Thyroid gland (tissue), 4 donors: Measurements from ENCODE around the gene PTK7. TPM values are rescaled to one million over a fixed set of nuclear protein-coding genes. Genes with fewer than 3 reads are reported as not detected.

ENCODE experiments used
- DNase-seq, 2 donors: peaks; one replicate each; pipeline ENCODE4 v3.0.0-alpha.2; 2019
- H3K27ac ChIP-seq, 3 donors: fragments of 200-600 bp; sonication (generic); 1 replicate in 2 of 3; 2 replicates in 1 of 3; pipeline ENCODE4 v1.5.1; 2016 to 2019; ENCODE audit warnings: mild to moderate bottlenecking in 1 of 3, moderate library complexity in 1 of 3
- H3K27me3 ChIP-seq: fragments of 200-600 bp; sonication (generic); one replicate; pipeline ENCODE4 v1.5.1; 2019
- H3K36me3 ChIP-seq, 2 donors: fragments of 200-600 bp; sonication (generic); one replicate each; pipeline ENCODE4 v1.5.1; 2016 to 2019
- H3K4me1 ChIP-seq, 2 donors: fragments of 200-600 bp; sonication (generic); one replicate each; pipeline ENCODE4 v1.5.1; 2017 to 2019
- H3K4me3 ChIP-seq, 3 donors: fragments of 200-600 bp; sonication (generic); replicated peaks in 1 of 3; 1 replicate in 2 of 3; 2 replicates in 1 of 3; pipeline ENCODE4 v1.5.1; 2016; ENCODE audit warnings: mild to moderate bottlenecking in 1 of 3
- H3K9me3 ChIP-seq: fragments of 200-600 bp; sonication (generic); one replicate; pipeline ENCODE4 v1.5.1; 2017
- CTCF ChIP-seq, 6 experiments: fragments of 200-600 bp in 3 of 6; fragments of 450-650 bp in 3 of 6; sonication (generic) in 3 of 6; IDR thresholded peaks; one replicate each; pipeline ENCODE4 v1.5.1; 2016 to 2019; ENCODE audit warnings: antibody characterized with exemption in 6 of 6, mild to moderate bottlenecking in 2 of 6, inconsistent platforms in 1 of 6, moderate library complexity in 1 of 6
- POLR2A ChIP-seq, 2 donors: fragments of 450-650 bp; IDR thresholded peaks; one replicate each; pipeline ENCODE4 v1.6.1; 2017; ENCODE audit warnings: antibody characterized with exemption in 2 of 2, mild to moderate bottlenecking in 2 of 2, moderate library complexity in 1 of 2
- WGBS, 2 donors: methylation state at CpG; one replicate each; pipeline ENCODE4 v1.1.5; 2017; 5-methylcytosine and 5-hydroxymethylcytosine counted together
- intact Hi-C: fragments of 100-400 bp; cut with DNase I; formaldehyde crosslinking; loops from one replicate; pipeline ENCODE4 v1.15.1; 2023
- total RNA-seq, 4 donors: library from RNA; depleted of rRNA; stranded (reverse); fragments of >200 nt; gene quantifications; one replicate each; pipeline ENCODE4 v1.2.3, GENCODE V29; 2016

The PTK7 gene
- total RNA-seq, 4 donors from 2014 or later: 43.8 to 58.9 (median 55.0) TPM

DNA sequence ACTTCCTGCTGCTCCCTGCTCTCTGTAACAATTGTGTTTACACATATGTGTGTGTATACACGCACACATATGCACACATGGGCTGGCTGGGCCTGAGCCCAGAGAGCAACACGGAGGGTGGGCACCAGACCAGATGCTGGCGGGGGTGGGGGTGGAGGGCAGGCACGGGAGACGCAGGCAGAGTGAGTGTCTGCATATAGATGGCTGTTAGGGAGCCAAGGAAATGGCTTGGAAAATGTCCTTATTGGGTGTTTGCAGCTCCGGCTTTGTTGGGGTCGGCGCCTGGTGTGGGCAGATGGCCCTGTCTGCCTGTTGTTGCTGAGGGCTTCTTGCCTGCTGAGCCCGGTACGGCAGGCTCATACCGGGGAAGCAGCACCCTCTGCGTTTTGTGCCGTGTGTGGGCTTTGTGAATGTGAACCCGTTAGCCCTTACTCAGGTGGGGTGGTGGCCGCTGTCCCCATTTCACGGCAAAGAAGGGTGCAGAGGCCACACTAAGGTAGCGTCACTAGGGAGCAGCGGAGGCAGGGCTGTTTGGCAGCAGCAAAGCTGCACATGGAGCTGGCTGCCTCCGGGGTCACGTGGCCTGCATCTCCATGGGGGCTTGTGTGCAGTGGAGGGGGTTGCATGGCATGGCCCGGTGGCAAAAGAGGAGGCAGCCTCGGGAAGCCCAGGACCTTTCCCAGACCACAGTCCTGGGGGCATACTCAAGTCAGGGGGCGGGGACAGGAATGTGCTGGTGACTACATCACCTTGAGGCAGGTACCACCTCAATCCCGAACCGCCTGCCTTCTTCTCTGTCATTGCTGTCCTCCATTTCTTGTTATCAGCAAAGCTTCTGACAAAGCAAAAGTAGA, 47.6 kb downstream of the PTK7 start:
- WGBS, 2 donors: 80 to 86% methylated on average over 18 to 19 of the region's 25 CpGs
- Histone ChIP-seq H3K27ac (no peak overlapping the region), H3K27me3 (no peaks in the 10 kb centered on the region), H3K36me3 (no peaks in the 10 kb centered on the region), H3K9me3 (no peaks in the 10 kb centered on the region), H3K4me1 (peaks cover 0 to 4% of the 10 kb centered on the region in 2 donors), H3K4me3 (no peak overlapping the region)
- TF ChIP-seq POLR2A (IDR thresholded peaks at IDR 0.05) (no peak), CTCF (IDR thresholded peaks at IDR 0.05) (no peak)
- DNase-seq: no peak
- intact Hi-C loops: no loop called here

DNA sequence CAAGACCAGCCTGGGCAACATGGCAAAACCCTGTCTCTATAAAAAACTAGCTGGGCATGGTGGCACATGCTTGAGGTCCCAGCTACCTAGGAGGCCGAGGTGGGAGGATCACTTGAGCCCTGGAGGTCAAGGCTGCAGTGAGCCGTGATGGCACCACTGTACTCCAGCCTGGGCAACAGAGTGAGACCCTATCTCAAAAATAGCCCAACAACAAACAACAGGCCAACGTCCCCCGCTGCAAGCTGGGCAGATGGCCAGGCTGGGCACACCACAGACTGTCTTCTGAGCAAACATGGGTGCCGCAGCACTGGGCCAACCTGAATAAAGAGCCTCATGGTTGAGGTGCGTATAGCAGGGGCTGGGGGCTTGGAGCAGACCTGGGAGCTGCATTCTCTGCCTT, 48.4 kb downstream of the PTK7 start:
- no peak for DNase-seq
- 87 to 93% methylated on average over 5 to 6 of the region's 6 CpGs for WGBS, 2 donors
- no peak for TF ChIP-seq POLR2A (IDR thresholded peaks at IDR 0.05)
- TF ChIP-seq CTCF (IDR thresholded peaks at IDR 0.05): no peak
- H3K4me3 ChIP-seq: no peak overlapping the region
- H3K27ac ChIP-seq: no peak overlapping the region
- H3K9me3 ChIP-seq: no peaks in the 10 kb centered on the region
- H3K36me3 ChIP-seq: no peaks in the 10 kb centered on the region
- intact Hi-C loops: no loop called here
- no peaks in the 10 kb centered on the region for H3K27me3 ChIP-seq
- peaks cover 0 to 4% of the 10 kb centered on the region in 2 donors for H3K4me1 ChIP-seq

DNA sequence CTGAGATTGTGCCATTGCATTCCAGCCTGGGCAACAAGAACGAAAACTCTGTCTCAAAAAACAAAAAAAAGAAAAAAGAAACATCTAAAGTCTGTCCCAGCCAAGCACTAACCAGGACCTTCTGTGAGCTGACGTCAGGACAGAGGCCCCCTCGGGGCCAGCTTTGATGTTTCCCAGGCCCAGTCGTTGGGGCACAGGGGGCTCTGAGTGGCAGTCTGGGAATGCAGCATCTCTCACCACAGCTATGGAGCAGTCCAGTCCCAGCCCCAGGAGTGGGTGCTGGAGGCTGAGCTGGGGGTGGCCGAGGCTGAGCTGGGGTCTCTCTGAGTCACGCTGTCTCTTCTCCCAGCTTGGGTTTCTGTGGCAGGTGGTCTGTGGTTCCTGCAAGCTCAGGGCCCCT, 49.0 kb downstream of the PTK7 start:
- intact Hi-C loops: no loop called here

GRCh38 chr6:43125555-43125954, 49.4 kb downstream of the PTK7 start:
- H3K27me3 ChIP-seq: no peaks in the 10 kb centered on the region
- no peak overlapping the region for H3K4me3 ChIP-seq
- H3K27ac ChIP-seq: no peak overlapping the region
- no peaks in the 10 kb centered on the region for H3K9me3 ChIP-seq
- no peak for DNase-seq
- intact Hi-C loops: no loop called here
- peaks cover 0 to 4% of the 10 kb centered on the region in 2 donors for H3K4me1 ChIP-seq
- no peaks in the 10 kb centered on the region for H3K36me3 ChIP-seq
- TF ChIP-seq POLR2A (IDR thresholded peaks at IDR 0.05): no peak
- WGBS, 2 donors: 88 to 100% methylated on average over 1 of the region's 1 CpG

More for the DNA sequence above, 49.0 kb downstream of the PTK7 start:
- no peak for TF ChIP-seq CTCF (IDR thresholded peaks at IDR 0.05)
- TF ChIP-seq POLR2A (IDR thresholded peaks at IDR 0.05): no peak
- Histone ChIP-seq H3K9me3 (no peaks in the 10 kb centered on the region), H3K27ac (no peak overlapping the region), H3K36me3 (no peaks in the 10 kb centered on the region), H3K4me3 (no peak overlapping the region), H3K4me1 (peaks cover 0 to 4% of the 10 kb centered on the region in 2 donors), H3K27me3 (no peaks in the 10 kb centered on the region)
- 63 to 73% methylated on average over 4 to 6 of the region's 6 CpGs for WGBS, 2 donors
- no peak for DNase-seq

DNA sequence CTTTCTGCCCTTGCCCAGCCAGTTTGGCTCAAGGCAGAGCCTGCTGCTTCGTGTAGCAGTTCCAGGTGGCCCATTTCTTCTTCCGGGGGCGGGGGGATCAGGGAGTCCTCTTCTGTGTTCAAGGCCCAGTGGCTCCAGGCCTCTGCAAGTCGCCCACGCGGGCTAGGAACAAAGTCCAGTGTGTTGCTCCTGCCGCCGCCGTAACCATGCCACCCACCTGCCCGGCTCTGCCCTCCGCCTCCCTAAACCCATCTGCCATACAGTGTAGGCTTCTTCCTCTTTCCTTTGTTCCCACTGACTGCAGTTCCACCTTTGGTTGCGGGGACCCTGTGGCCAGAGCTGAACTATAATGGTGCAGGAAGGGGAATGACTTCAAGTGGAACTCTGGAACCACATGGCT, 51.1 kb downstream of the PTK7 start:
- Histone ChIP-seq H3K27me3 (no peaks in the 10 kb centered on the region), H3K9me3 (no peaks in the 10 kb centered on the region), H3K36me3 (no peaks in the 10 kb centered on the region), H3K27ac (no peak overlapping the region), H3K4me3 (no peak overlapping the region), H3K4me1 (peaks cover 0 to 4% of the 10 kb centered on the region in 2 donors)
- 92% methylated on average over 6 to 12 of the region's 12 CpGs for WGBS, 2 donors
- no peak for DNase-seq
- intact Hi-C loops: no loop called here
- TF ChIP-seq CTCF (IDR thresholded peaks at IDR 0.05) (no peak), POLR2A (IDR thresholded peaks at IDR 0.05) (no peak)
